Measurements from ENCODE around the gene EPB41. TPM values are rescaled to one million over a fixed set of nuclear protein-coding genes. Genes with fewer than 3 reads are reported as not detected.

The EPB41 gene
- total and polyA plus RNA-seq, 9 of the 15 experiments (the other 6 are each of a cell fraction or from before 2014, with no cell fraction given) = 3.7 to 213 (median 141) TPM

DNA sequence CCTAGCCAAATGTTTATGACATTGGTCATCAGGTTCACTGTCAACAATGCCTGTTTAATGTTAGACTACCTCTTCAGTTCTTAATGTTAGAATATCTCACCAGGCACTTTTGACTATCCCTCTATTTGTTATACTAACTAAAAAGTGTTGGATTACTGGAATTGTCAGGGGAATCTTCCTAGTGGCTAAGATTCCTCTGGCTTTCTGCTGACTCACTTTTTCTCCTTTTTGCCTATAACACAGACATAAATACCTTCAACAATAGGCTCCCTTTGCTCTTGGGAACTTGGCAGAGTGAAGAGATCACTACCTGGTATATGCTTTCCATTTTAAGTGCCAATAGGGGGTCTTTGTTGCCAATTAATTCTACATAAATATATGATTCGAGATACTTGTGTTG is 140.8 kb downstream of the EPB41 start:
- 94% methylated on average over 1 of the region's 1 CpG for WGBS (ENCODE audit: insufficient coverage, low coverage, missing lambda C conversion rate)

DNA sequence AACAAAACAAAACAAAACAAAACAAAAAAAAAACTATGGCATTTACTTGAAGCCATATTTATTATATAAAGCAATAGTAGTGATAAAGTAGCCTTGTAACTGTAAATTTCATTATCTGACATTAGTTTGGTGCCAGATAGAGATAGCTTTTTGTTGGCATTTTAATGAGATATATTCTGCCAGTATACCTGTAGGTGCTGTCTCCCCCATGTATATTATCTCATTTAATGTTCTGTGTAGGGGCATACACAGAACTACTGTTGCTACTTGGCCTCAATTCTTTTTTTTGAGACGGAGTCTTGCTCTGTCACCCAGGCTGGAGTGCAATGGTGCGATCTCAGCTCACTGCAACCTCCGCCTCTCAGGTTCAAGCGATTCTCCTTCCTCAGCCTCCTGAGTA is 141.9 kb downstream of the EPB41 start:
- ATAC-seq = no peak
- TF ChIP-seq HDAC3 (IDR thresholded peaks at IDR 0.05; ENCODE audit: borderline replicate concordance, partially characterized antibody) (no peak), ZNF764 (CRISPR knock-in tag; IDR thresholded peaks at IDR 0.05; ENCODE audit: low read depth) (no peak), SRSF1 (IDR thresholded peaks at IDR 0.05; ENCODE audit: low read depth, low read length) (no peak), BACH1 (tag; IDR thresholded peaks at IDR 0.05) (no peak), GABPA (tag; conservative IDR thresholded peaks at IDR 0.05; ENCODE audit: low read depth) (no peak), STAT5A (IDR thresholded peaks at IDR 0.05; ENCODE audit: borderline replicate concordance, low read length) (no peak)
- in situ Hi-C loops (cut with MboI) (no loop called here), intact Hi-C loops (cut with micrococcal nuclease) (no loop called here)
- Histone ChIP-seq H3K4me2 (ENCODE audit: insufficient read depth, low read length) (no peak overlapping the region), H3K36me3 (ENCODE audit: control insufficient read depth, insufficient read depth, low read length) (peaks cover 64% of the 10 kb centered on the region), H3K4me3 (no peak overlapping the region), H2AFZ (ENCODE audit: low read depth, low read length) (no peak overlapping the region), H3K27ac (ENCODE audit: extremely low read depth, low read depth, low read length) (no peak overlapping the region), H3K9ac (ENCODE audit: insufficient read depth in 1 of 2, low read depth in 2 of 2, low read length in 2 of 2) (no peak overlapping the region), H3K9me3 (replicated peaks; ENCODE audit: control insufficient read depth, insufficient read depth, low read depth, low read length) (no peaks in the 10 kb centered on the region), H3K27me3 (ENCODE audit: control insufficient read depth in 2 of 2, insufficient read depth in 2 of 2, low read length in 2 of 2) (no peaks in the 10 kb centered on the region), H3K9me1 (ENCODE audit: control insufficient read depth, insufficient read depth, low read length) (no peaks in the 10 kb centered on the region), H3K79me2 (ENCODE audit: control insufficient read depth, insufficient read depth, low read length) (no peaks in the 10 kb centered on the region), H4K20me1 (replicated peaks; ENCODE audit: control insufficient read depth, insufficient read depth, low read length) (no peaks in the 10 kb centered on the region), H3K4me1 (replicated peaks in 1 of 2; ENCODE audit: control insufficient read depth in 2 of 2, insufficient read depth in 2 of 2, low read length in 2 of 2) (no peaks in the 10 kb centered on the region)
- FAIRE-seq = no peak
- DNase-seq (ENCODE audit: extremely low read depth in 1 of 4, low spot score in 3 of 4) = no peak
- 96% methylated on average over 2 of the region's 4 CpGs for WGBS (ENCODE audit: insufficient coverage, low coverage, missing lambda C conversion rate)
- ChIA-PET POLR2A (interaction anchor here (0.5 to 1.9 kb wide), 3 partner anchors 10 to 1516 kb away, joined by 3 to 5 read pairs (median 3); no protein-coding TSS in a partner anchor), CTCF (ENCODE audit: low intra/inter-chr PET ratio) (interaction anchor here (0.5 kb wide), 1 partner anchor 1756 kb away, joined by 3 read pairs; no protein-coding TSS in a partner anchor)
- BruUV-seq (replicated peaks) = no TSS peak

More for the DNA sequence above, 140.8 kb downstream of the EPB41 start:
- H3K4me1 ChIP-seq (replicated peaks in 1 of 2; ENCODE audit: control insufficient read depth in 2 of 2, insufficient read depth in 2 of 2, low read length in 2 of 2) = no peaks in the 10 kb centered on the region
- no peak overlapping the region for H3K4me3 ChIP-seq
- CTCF ChIA-PET (ENCODE audit: low intra/inter-chr PET ratio) = no interaction called here
- H3K9me1 ChIP-seq (ENCODE audit: control insufficient read depth, insufficient read depth, low read length) = no peaks in the 10 kb centered on the region
- no peaks in the 10 kb centered on the region for H4K20me1 ChIP-seq (replicated peaks; ENCODE audit: control insufficient read depth, insufficient read depth, low read length)
- H3K9ac ChIP-seq (ENCODE audit: insufficient read depth in 1 of 2, low read depth in 2 of 2, low read length in 2 of 2) = no peak overlapping the region
- ATAC-seq = no peak
- no peak overlapping the region for H2AFZ ChIP-seq (ENCODE audit: low read depth, low read length)
- H3K36me3 ChIP-seq (ENCODE audit: control insufficient read depth, insufficient read depth, low read length) = peaks cover 64% of the 10 kb centered on the region
- no peak overlapping the region for H3K4me2 ChIP-seq (ENCODE audit: insufficient read depth, low read length)
- DNase-seq (ENCODE audit: extremely low read depth in 1 of 4, low spot score in 3 of 4) = no peak
- no TSS peak for BruUV-seq (replicated peaks)
- H3K79me2 ChIP-seq (ENCODE audit: control insufficient read depth, insufficient read depth, low read length) = no peaks in the 10 kb centered on the region
- POLR2A ChIA-PET = interaction anchor here (1.6 to 2.7 kb wide), 3 partner anchors 9 to 11 kb away, joined by 5 to 9 read pairs (median 5); no protein-coding TSS in a partner anchor
- H3K9me3 ChIP-seq (replicated peaks; ENCODE audit: control insufficient read depth, insufficient read depth, low read depth, low read length) = no peaks in the 10 kb centered on the region
- in situ Hi-C loops (cut with MboI) = no loop called here
- intact Hi-C loops (cut with micrococcal nuclease) = no loop called here
- H3K27ac ChIP-seq (ENCODE audit: extremely low read depth, low read depth, low read length) = no peak overlapping the region
- H3K27me3 ChIP-seq (ENCODE audit: control insufficient read depth in 2 of 2, insufficient read depth in 2 of 2, low read length in 2 of 2) = no peaks in the 10 kb centered on the region
- TF ChIP-seq C11orf30 (IDR thresholded peaks at IDR 0.05; ENCODE audit: low read depth) (peak; percentile 41; the same call in 1 of the 2 replicates), ZNF316 (IDR thresholded peaks at IDR 0.05) (peak; percentile 62; the same call in 1 of the 2 replicates), MAFF (IDR thresholded peaks at IDR 0.05; ENCODE audit: low read length) (0 out of 2 replicates have a peak, but pooled peaks have one; percentile 11), HCFC1 (IDR thresholded peaks at IDR 0.05; ENCODE audit: low read depth, low read length) (no peak)
- FAIRE-seq = no peak
